Activated CD8-positive, alpha-beta memory T cell treated with anti-CD3 and anti-CD28 coated beads, Interleukin-2, amount 10 ng/mL, durations not matched to agents 7 days and 5 days (primary cell): Measurements from ENCODE around the gene CTBP2. TPM values are rescaled to one million over a fixed set of nuclear protein-coding genes. Genes with fewer than 3 reads are reported as not detected.
A peak's percentile ranks its signal among the peaks of the same experiment; 100 is the strongest.
"Not testable (repeated sequence)": the region's sequence is repeated elsewhere in the genome, so short reads cannot be mapped to it uniquely, and the experiment has no call there.

Experiments
- ATAC-seq: fragments of 150-1000 bp; cut with Tn5 transposase; one replicate; pipeline ENCODE4 v1.10.0; 2021; ENCODE audit warnings: moderate library complexity
- CTCF ChIA-PET: fragments of 350-600 bp; sonication (Branson Sonifier 250); formaldehyde crosslinking; loops from one replicate; lab custom pipeline; 2021; ENCODE audit warnings: antibody characterized with exemption; lab: Charles Lee
- DNase-seq: peaks from one replicate; pipeline ENCODE4 v3.0.0-alpha.2; 2020
- H3K27ac Mint-ChIP-seq: one replicate; pipeline ENCODE4 v1.8.0; 2021; ENCODE audit warnings: mild to moderate bottlenecking, mixed read lengths
- H3K27me3 Mint-ChIP-seq: one replicate; pipeline ENCODE4 v1.8.0; 2021; ENCODE audit warnings: mixed read lengths
- H3K36me3 Mint-ChIP-seq: one replicate; pipeline ENCODE4 v1.8.0; 2021; ENCODE audit warnings: mild to moderate bottlenecking, mixed read lengths
- H3K4me1 Mint-ChIP-seq: one replicate; pipeline ENCODE4 v1.8.0; 2021; ENCODE audit warnings: mixed read lengths
- H3K4me3 Mint-ChIP-seq: one replicate; pipeline ENCODE4 v1.8.0; 2021; ENCODE audit warnings: mild to moderate bottlenecking, moderate library complexity, mixed read lengths
- H3K9me3 Mint-ChIP-seq: one replicate; pipeline ENCODE4 v1.8.0; 2022; ENCODE audit warnings: low read depth, mixed read lengths
- total RNA-seq, 2 experiments: library from RNA; stranded (reverse); gene quantifications; one replicate each; pipeline ENCODE4 v1.2.3, GENCODE V29; 2021

The CTBP2 gene
- total RNA-seq, 2 experiments from 2014 or later = 0.61 to 0.82 TPM

- H3K9me3 Mint-ChIP-seq, DNase-seq, H3K27ac Mint-ChIP-seq, CTCF ChIA-PET, H3K4me3 Mint-ChIP-seq, H3K4me1 Mint-ChIP-seq, ATAC-seq, H3K36me3 Mint-ChIP-seq: not testable (repeated sequence)
- H3K27me3 Mint-ChIP-seq = peaks cover 64% of the 10 kb centered on the region
Observed at GRCh38 chr10:125150376-125151083, 9.8 kb downstream of the CTBP2 start.

DNA sequence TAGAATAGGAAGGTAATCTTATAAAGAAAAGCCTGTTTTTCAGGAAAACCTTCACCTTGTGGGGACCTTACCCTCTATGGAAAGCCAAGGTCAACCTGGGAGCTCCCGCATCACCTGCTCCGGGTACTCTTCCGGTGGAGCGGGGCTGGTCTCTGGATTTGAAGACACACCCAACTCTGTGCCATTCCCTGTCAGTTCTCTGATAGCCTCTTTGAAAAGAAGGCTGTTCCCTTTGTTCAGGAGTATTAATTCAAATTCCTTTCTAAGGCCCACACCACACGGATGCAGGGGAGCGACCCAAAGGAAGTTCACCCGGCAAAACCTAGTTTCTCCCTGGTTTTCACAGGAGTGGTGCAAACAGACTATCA is 10.7 kb downstream of the CTBP2 start:
- H3K27me3 Mint-ChIP-seq = peaks cover 63% of the 10 kb centered on the region
- ATAC-seq (no peak), DNase-seq (no peak)
- H3K4me1 Mint-ChIP-seq = peaks cover 2% of the 10 kb centered on the region
- no peak overlapping the region for H3K27ac Mint-ChIP-seq
- no peaks in the 10 kb centered on the region for H3K36me3 Mint-ChIP-seq
- H3K4me3 Mint-ChIP-seq = no peak overlapping the region
- CTCF ChIA-PET = no interaction called here
- no peaks in the 10 kb centered on the region for H3K9me3 Mint-ChIP-seq

DNA sequence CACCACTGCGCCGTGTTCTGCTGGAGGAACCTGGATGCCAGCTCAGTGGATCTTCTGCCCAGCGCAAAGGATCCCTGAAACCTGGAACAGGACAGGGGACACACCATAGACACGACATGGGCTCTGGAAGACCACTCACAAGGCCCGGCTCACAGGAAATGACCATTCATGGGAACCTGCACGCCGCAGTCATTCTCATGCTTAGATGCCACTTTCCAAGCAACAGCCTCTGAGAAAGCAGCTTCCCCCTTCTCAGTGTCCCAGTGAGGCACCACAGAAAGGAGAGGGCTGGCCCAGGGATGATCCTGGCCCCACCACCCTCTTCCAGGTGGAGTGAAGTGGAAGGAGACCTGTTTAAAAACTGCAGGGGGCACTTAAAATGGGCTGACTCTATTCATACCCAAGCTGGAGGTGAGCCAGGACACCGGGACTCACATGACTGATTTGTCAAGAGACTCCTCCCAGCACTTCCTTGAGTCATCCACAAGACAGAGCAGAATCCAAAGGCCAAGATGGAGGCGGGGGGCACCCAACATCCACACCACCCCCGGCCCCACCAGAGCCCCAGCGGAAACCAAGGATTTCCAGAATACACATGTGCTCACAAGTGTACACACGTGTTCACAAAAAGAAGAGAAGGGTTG is 11.2 kb downstream of the CTBP2 start:
- Mint-ChIP-seq H3K27me3 (peaks cover 59% of the 10 kb centered on the region), H3K4me3 (no peak overlapping the region), H3K27ac (no peak overlapping the region), H3K9me3 (no peaks in the 10 kb centered on the region), H3K36me3 (no peaks in the 10 kb centered on the region), H3K4me1 (peaks cover 2% of the 10 kb centered on the region)
- no peak for DNase-seq
- CTCF ChIA-PET = no interaction called here
- ATAC-seq = no peak

GRCh38 chr10:125148528-125148927 is 11.8 kb downstream of the CTBP2 start:
- no peak overlapping the region for H3K4me3 Mint-ChIP-seq
- no peak for DNase-seq
- peaks cover 54% of the 10 kb centered on the region for H3K27me3 Mint-ChIP-seq
- no peaks in the 10 kb centered on the region for H3K36me3 Mint-ChIP-seq
- H3K9me3 Mint-ChIP-seq = no peaks in the 10 kb centered on the region
- CTCF ChIA-PET = no interaction called here
- peaks cover 2% of the 10 kb centered on the region for H3K4me1 Mint-ChIP-seq
- H3K27ac Mint-ChIP-seq = no peak overlapping the region
- ATAC-seq = no peak

GRCh38 chr10:125147971-125148439 is 12.4 kb downstream of the CTBP2 start:
- H3K4me1 Mint-ChIP-seq = peaks cover 2% of the 10 kb centered on the region
- no peak overlapping the region for H3K4me3 Mint-ChIP-seq
- ATAC-seq (no peak), DNase-seq (no peak)
- H3K9me3 Mint-ChIP-seq = no peaks in the 10 kb centered on the region
- no peak overlapping the region for H3K27ac Mint-ChIP-seq
- peaks cover 48% of the 10 kb centered on the region for H3K27me3 Mint-ChIP-seq
- H3K36me3 Mint-ChIP-seq = no peaks in the 10 kb centered on the region
- CTCF ChIA-PET = no interaction called here

GRCh38 chr10:125146791-125147579 is 13.4 kb downstream of the CTBP2 start:
- no peak overlapping the region for H3K27ac Mint-ChIP-seq
- CTCF ChIA-PET = no interaction called here
- ATAC-seq = no peak
- H3K4me1 Mint-ChIP-seq = peaks cover 2% of the 10 kb centered on the region
- DNase-seq = no peak
- no peaks in the 10 kb centered on the region for H3K36me3 Mint-ChIP-seq
- no peaks in the 10 kb centered on the region for H3K9me3 Mint-ChIP-seq
- no peak overlapping the region for H3K4me3 Mint-ChIP-seq
- H3K27me3 Mint-ChIP-seq = peaks cover 42% of the 10 kb centered on the region

DNA sequence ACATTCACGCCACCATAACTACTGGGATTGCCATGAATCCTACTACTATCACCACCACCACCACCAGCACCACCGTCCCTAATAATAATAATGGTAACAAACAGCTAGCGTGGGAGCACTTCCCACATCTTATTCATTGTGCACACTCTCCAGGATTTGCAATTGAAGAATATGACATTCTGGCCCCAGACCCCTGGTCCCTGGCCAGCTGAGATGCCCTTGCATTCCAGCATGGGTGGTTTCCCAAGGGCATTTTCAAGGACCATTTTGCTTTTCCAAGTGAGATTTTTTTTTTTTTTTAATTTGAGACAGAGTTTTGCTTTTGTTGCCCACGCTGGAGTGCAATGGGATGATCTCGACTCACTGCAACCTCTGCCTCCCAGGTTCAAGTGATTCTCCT is 14.7 kb downstream of the CTBP2 start:
- CTCF ChIA-PET = no interaction called here
- peaks cover 35% of the 10 kb centered on the region for H3K27me3 Mint-ChIP-seq

DNA sequence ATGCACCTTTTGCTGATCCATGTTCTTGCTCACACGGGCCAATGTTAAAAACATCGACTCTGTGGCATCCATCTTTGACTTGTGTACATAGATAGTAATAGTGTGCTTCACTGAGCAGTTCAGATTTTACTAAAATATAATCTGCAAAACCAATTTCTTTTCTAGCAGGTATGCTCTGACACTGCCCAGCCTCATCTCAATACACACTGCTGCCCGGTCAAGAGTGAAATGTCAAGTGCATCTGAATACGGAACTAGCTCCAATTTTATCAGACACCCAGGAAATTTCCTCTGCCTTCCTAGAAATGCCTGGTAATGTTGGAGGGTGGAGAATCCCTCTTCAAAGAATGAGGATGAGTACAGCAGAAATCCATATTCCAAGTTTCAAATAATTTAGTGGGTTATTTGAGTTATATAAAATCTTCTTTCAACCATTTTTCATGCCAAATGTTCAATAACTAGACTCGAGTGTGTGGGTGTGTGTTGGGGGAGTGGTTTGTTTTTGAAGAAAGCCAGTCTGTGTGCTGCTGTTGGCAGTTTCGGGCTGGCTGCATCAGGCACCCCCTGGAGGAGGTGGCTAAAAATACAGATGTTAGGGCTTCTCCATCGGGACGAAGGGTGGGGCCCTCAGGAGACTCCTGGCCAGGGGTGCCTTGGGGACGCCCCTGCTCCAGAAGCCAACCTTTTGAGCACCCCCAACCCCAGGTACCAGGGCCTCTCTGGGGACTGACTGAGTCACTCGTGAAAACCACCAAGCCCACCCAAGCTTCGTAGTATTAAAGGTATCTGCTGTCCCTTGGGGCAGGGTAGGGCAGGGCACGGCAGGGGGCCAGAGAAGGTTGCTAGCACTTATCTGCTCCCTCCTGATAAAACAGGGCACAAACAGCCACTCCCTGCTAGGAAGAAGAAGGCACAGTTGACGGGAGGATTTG is 15.4 kb downstream of the CTBP2 start:
- no peak overlapping the region for H3K27ac Mint-ChIP-seq
- no peaks in the 10 kb centered on the region for H3K36me3 Mint-ChIP-seq
- DNase-seq (no peak), ATAC-seq (peak; percentile 12)
- no peaks in the 10 kb centered on the region for H3K9me3 Mint-ChIP-seq
- H3K4me3 Mint-ChIP-seq = no peak overlapping the region
- peaks cover 31% of the 10 kb centered on the region for H3K27me3 Mint-ChIP-seq
- CTCF ChIA-PET = no interaction called here
- H3K4me1 Mint-ChIP-seq = no peaks in the 10 kb centered on the region

More for the DNA sequence above, 14.7 kb downstream of the CTBP2 start:
- Mint-ChIP-seq H3K36me3 (no peaks in the 10 kb centered on the region), H3K4me1 (no peaks in the 10 kb centered on the region), H3K27ac (no peak overlapping the region), H3K9me3 (no peaks in the 10 kb centered on the region), H3K4me3 (no peak overlapping the region)
- no peak for ATAC-seq
- no peak for DNase-seq

DNA sequence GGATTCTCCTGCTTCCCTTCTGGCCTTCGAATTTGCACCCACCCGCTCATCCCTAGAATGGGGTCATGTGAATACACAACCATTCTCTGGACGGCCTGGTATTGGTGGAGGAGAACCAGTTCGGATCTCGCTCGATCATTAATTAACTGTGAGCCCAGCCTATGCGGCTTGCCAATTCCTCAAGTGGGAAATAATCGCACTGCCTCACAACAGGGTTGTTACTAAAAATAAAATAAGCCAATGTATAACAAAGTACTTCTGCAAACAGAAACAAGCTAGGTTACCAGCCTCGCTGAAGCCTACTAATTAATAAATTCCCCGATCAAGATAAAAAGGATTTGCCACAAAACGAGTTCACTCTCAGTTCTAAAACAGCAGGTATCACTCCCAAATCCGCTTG is 16.2 kb downstream of the CTBP2 start:
- no peak overlapping the region for H3K27ac Mint-ChIP-seq
- no peaks in the 10 kb centered on the region for H3K4me1 Mint-ChIP-seq
- H3K27me3 Mint-ChIP-seq = peaks cover 31% of the 10 kb centered on the region
- H3K9me3 Mint-ChIP-seq = no peaks in the 10 kb centered on the region
- ATAC-seq = no peak
- DNase-seq = no peak
- H3K36me3 Mint-ChIP-seq = no peaks in the 10 kb centered on the region
- CTCF ChIA-PET = no interaction called here
- no peak overlapping the region for H3K4me3 Mint-ChIP-seq

- Mint-ChIP-seq H3K4me1 (no peaks in the 10 kb centered on the region), H3K27me3 (peaks cover 20% of the 10 kb centered on the region)
- ATAC-seq = no peak
Observed at GRCh38 chr10:125142946-125143345, 17.4 kb downstream of the CTBP2 start.

GRCh38 chr10:125141860-125142484 is 18.4 kb downstream of the CTBP2 start:
- CTCF ChIA-PET = no interaction called here
- H3K9me3 Mint-ChIP-seq = no peaks in the 10 kb centered on the region
- peaks cover 14% of the 10 kb centered on the region for H3K27me3 Mint-ChIP-seq
- no peak overlapping the region for H3K27ac Mint-ChIP-seq
- H3K4me1 Mint-ChIP-seq = no peaks in the 10 kb centered on the region
- no peak for ATAC-seq
- DNase-seq = no peak
- H3K4me3 Mint-ChIP-seq = no peak overlapping the region
- no peaks in the 10 kb centered on the region for H3K36me3 Mint-ChIP-seq

More at GRCh38 chr10:125142946-125143345, 17.4 kb downstream of the CTBP2 start:
- H3K27ac Mint-ChIP-seq = no peak overlapping the region
- H3K36me3 Mint-ChIP-seq = no peaks in the 10 kb centered on the region
- DNase-seq = no peak
- H3K4me3 Mint-ChIP-seq = no peak overlapping the region
- H3K9me3 Mint-ChIP-seq = no peaks in the 10 kb centered on the region
- CTCF ChIA-PET = no interaction called here

DNA sequence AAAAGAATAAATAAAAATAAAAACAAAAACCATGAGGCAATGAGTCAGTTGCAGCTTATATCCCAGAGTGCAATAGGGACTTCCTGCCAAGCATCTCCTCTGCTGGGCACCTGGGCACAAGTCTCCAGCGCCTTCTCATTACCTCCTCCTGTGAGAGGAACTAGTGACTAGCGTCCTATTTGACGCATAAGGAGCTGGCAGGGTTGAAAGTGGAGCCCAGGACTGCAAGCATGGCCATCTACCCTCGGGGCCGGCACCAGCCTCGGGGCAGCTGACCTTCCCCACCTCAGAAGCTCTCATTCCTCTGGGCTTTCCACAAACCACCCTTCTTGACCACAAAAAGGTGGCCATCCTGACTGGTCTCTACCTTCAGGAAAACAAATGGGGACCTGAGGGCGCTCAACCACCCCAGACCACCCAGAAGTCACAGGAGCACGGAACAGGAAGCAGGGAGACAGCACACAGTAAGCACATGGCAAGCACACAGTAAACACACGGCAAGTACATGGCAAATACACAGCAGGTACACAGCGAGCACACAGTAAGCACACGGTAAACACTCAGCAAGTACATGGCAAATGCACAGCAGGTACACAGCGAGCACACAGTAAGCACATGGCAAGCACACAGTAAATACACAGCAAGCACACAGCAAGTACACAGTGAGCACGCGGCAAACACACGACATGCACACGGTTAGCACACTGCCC is 19.1 kb downstream of the CTBP2 start:
- Mint-ChIP-seq H3K9me3 (no peaks in the 10 kb centered on the region), H3K36me3 (no peaks in the 10 kb centered on the region), H3K4me3 (no peak overlapping the region), H3K27me3 (peaks cover 9% of the 10 kb centered on the region), H3K4me1 (no peaks in the 10 kb centered on the region), H3K27ac (no peak overlapping the region)
- CTCF ChIA-PET = no interaction called here
- ATAC-seq (no peak), DNase-seq (no peak)
